HL-60/S4 treated with retinoic acid at 250 ng/mL for 4 days and 3 days (cell line): ENCODE measurements around the gene MCC.

ENCODE experiments used
- in situ Hi-C: fragments of 300-500 bp; cut with MboI; formaldehyde crosslinking; loops from 2 replicates; pipeline ENCODE4 v1.7.0; 2022; ENCODE audit warnings: low sequenced_read_pairs

The MCC gene

GRCh38 chr5:113063927-113064326 lies 424.3 kb downstream of the MCC start:
- in situ Hi-C loops, result no loop called here

- in situ Hi-C loops, result no loop called here
Measured at GRCh38 chr5:113062869-113063508, 425.3 kb downstream of the MCC start.

- in situ Hi-C loops, result no loop called here
Measured at GRCh38 chr5:113061846-113062780, 426.1 kb downstream of the MCC start.

GRCh38 chr5:113060408-113061025 lies 427.7 kb downstream of the MCC start:
- in situ Hi-C loops, result no loop called here

GRCh38 chr5:113059232-113060040 lies 428.8 kb downstream of the MCC start:
- in situ Hi-C loops, result no loop called here

- in situ Hi-C loops, result no loop called here
Measured at GRCh38 chr5:113058706-113059226, 429.5 kb downstream of the MCC start.

- in situ Hi-C loops, result no loop called here
Measured at GRCh38 chr5:113058269-113058668, 430.0 kb downstream of the MCC start.

GRCh38 chr5:113057557-113057984 lies 430.7 kb downstream of the MCC start:
- in situ Hi-C loops, result no loop called here

- in situ Hi-C loops, result no loop called here
Measured at GRCh38 chr5:113056988-113057387, 431.3 kb downstream of the MCC start.

- in situ Hi-C loops, result no loop called here
Measured at GRCh38 chr5:113054899-113055298, 433.4 kb downstream of the MCC start.

- in situ Hi-C loops, result no loop called here
Measured at GRCh38 chr5:113053511-113053995, 434.7 kb downstream of the MCC start.

GRCh38 chr5:113052041-113052795 lies 436.0 kb downstream of the MCC start:
- in situ Hi-C loops, result no loop called here

GRCh38 chr5:113050721-113051382 lies 437.4 kb downstream of the MCC start:
- in situ Hi-C loops, result no loop called here

GRCh38 chr5:113048931-113049330 lies 439.3 kb downstream of the MCC start:
- in situ Hi-C loops, result no loop called here

GRCh38 chr5:113047733-113048652 lies 440.3 kb downstream of the MCC start:
- in situ Hi-C loops, result no loop called here

GRCh38 chr5:113047234-113047633 lies 441.0 kb downstream of the MCC start:
- in situ Hi-C loops, result no loop called here

- in situ Hi-C loops, result no loop called here
Measured at GRCh38 chr5:113044776-113045465, 443.3 kb downstream of the MCC start.
